Tibial artery (tissue), 4 donors: Measurements from ENCODE around the gene ZNF595.
"Not testable (repeated sequence)": the region's sequence is repeated elsewhere in the genome, so short reads cannot be mapped to it uniquely, and the experiment has no call there.

Experiments used
- DNase-seq, 2 donors: peaks; one replicate each; pipeline ENCODE4 v3.0.0-alpha.2; 2019
- H3K27ac ChIP-seq, 2 donors: fragments of 200-600 bp; sonication (generic) in 1 of 2; 1 replicate in 1 of 2; 2 replicates in 1 of 2; pipeline ENCODE4 v1.5.1; 2018 to 2019; ENCODE audit warnings: mild to moderate bottlenecking in 1 of 2
- H3K27me3 ChIP-seq, 2 donors: fragments of 200-600 bp; sonication (generic) in 1 of 2; one replicate each; pipeline versions ENCODE4 v1.5.1 to v1.6.0; 2016 to 2019
- H3K36me3 ChIP-seq, 3 donors: fragments of 200-600 bp; sonication (generic) in 2 of 3; one replicate each; pipeline ENCODE4 v1.5.1; 2016 to 2019; ENCODE audit warnings: mild to moderate bottlenecking in 2 of 3
- H3K4me1 ChIP-seq, 4 donors: fragments of 200-600 bp; sonication (generic) in 2 of 4; 1 replicate in 3 of 4; 2 replicates in 1 of 4; pipeline ENCODE4 v1.5.1; 2016 to 2019
- H3K4me3 ChIP-seq, 2 donors: fragments of 200-600 bp; sonication (generic) in 1 of 2; 1 replicate in 1 of 2; 2 replicates in 1 of 2; pipeline ENCODE4 v1.5.1; 2018 to 2019; ENCODE audit warnings: mild to moderate bottlenecking in 2 of 2
- H3K9me3 ChIP-seq, 3 donors: fragments of 200-600 bp; sonication (generic) in 1 of 3; one replicate each; pipeline ENCODE4 v1.5.1; 2016 to 2019
- intact Hi-C: fragments of 100-400 bp; cut with DNase I; formaldehyde crosslinking; loops from one replicate; pipeline ENCODE4 v1.15.0; 2023; ENCODE audit warnings: low total_unique reads

Gene ZNF595

DNA sequence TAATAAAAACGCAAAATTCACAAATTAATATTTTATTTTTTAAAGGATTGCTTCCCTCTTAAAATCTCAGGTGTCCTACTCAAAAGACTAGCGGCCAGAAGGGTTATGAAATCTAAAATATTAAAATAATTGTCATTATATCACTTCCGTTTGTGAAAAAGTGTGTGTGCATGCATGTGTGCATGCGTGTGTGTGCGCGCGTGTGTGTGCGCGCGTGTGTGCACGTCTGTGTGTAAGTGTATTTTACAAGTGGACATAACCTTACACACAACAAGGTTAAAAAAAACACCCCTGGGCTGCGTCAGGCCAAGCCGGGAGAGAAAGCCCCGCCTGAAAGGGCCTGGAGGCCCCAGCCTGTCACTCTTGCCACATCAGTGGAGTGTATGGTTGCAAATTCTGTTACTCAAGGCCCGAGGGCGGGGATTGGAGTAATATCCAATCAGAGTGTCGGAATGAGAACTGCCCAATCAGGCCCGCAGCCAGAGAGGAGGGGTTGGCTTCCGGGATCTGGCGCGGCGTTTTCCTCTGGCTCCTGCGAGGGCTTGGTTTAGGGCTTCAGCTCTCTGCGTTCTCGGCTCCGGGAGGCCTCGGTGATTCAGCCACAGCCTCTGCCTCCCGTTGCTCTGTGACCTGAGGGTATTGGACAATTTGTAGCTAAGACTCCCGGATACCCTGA, at the start of gene ZNF595:
TSS of gene ZNF595 (plus strand) at position 518 of the 676 bp plus-strand sequence. CDS start 168 bp downstream, outside the sequence.
- H3K4me3 ChIP-seq = peak within 1 kb of the TSS; percentile 48 to 58
- DNase-seq = peak; percentile 39 to 81
- H3K9me3 ChIP-seq, H3K36me3 ChIP-seq, intact Hi-C loops, H3K4me1 ChIP-seq, H3K27me3 ChIP-seq: not testable (repeated sequence)
- peak within 1 kb of the TSS; percentile 63 to 72 for H3K27ac ChIP-seq

DNA sequence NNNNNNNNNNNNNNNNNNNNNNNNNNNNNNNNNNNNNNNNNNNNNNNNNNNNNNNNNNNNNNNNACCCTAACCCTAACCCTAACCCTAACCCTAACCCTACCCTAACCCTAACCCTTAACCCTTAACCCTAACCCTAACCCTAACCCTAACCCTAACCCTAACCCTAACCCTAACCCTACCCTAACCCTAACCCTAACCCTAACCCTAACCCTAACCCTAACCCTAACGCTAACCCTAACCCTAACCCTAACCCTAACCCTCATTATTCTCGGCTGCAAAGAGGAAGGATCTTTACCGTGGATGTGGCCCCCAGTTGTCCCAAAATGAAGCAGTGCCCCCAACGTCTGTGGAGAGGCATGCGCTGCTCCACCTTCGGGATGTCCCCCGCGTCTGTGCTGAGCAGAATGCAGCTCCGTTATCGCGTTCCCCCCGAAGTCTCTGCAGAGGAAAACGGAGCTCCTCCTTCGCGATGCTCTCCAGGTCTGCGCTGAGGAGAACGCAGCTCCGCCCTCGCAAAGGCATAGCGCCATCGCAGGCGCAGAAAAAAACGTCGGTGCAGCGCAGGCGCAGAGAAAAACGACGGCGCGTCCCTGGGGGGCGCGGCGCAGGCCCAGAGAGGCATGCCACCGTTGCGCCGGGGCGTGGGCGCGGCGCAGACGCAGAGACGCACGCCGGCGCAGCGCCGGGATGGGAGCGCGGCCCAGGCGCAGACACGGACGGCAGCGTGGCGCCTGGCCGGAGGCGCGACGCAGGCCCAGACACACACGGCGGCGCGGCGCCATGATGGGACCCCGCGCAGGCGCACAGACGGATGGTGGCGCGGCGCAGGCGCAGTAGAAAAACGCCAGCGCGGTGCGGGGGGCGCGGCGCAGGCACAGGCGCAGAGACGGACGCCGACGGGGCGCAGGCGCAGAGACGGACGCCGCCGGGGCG, 42.9 kb upstream of the ZNF595 start:
- H3K27me3 ChIP-seq, H3K4me3 ChIP-seq, H3K27ac ChIP-seq, intact Hi-C loops, H3K9me3 ChIP-seq, H3K36me3 ChIP-seq, H3K4me1 ChIP-seq: not testable (repeated sequence)
- DNase-seq = peak in 1 of 2 donors; percentile 69

DNA sequence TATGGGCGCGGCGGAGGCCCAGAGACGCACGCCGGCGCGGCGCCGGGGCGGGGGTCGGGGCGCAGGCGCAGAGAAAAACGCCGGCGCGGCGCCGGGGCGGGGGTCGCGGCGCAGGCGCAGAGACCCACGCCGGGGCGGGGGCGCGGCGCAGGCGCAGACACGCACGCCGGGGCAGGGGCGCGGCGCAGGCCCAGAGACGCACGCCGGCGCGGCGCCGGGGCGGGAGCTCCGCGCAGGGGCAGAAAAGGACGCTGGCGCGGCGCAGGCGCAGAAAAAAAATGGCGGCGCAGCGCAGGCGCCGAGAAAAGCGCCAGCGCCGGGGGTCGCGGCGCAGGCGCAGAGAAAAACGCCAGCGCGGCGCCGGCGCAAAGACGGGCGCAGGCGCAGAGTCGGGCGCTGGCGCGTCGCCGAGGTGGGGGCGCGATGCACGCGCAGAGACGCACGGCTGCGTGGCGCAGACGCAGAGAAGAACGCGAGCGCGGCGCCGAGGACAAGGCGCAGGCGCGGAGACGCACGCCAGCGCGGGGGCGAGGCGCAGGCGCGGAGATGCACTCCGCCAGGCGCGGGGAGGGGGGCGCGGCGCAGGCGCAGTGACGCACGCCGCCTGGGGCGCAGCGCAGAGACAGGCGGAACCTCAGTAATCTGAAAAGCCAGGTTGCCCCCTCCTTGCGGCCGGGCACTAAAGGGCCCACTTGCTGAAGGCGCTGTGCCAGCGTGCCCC, 41.9 kb upstream of the ZNF595 start:
- H3K4me1 ChIP-seq, H3K4me3 ChIP-seq, H3K36me3 ChIP-seq, DNase-seq, intact Hi-C loops, H3K27me3 ChIP-seq, H3K27ac ChIP-seq, H3K9me3 ChIP-seq: not testable (repeated sequence)

DNA sequence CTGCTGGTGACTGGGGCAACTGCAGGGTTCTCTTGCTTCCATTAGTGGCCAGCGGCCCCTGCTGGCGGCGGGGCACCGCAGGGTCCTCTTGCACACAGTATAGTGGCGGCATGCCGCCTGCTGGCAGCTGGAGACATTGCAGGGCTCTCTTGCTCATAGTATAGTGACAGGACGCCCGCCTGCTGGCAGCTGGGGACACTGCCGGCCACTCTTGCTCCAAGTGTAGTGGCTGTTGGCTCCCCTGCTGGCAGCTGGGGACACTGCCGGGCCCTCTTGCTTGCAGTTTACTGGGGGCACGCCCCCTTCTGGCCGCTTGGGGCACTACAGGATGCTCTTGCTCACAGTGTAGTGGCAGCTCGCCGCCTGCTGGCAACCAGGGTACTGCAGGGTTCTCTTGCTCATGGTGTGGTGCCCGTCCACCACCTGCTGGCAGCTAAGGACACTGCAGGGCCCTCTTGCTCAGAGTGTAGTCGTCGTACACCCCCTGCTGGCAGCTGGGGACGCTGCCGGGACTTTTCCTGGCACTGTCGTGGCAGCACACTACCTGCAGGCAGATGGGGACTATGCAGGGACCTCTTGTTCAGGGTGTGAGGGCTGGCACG, 41.2 kb upstream of the ZNF595 start:
- H3K36me3 ChIP-seq, H3K27ac ChIP-seq: not testable (repeated sequence)

DNA sequence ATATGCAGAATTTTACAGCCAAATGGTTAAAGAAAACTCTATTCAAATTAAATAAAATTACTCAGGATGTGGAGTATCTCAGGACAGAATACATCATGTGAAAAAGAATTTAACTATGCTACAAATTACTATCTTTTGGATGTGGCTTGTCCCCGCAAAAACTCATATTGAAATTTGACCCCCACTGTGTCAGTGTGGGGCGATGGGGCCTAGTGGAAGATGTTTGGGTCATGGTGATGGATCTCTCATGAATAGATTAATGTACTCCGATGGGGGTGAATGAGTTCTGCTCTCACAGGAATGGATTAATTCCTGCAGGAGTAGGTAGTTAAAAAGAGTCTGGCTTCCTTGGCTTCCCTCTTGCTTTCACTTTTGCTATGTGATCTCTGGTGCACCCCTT, 35.0 kb upstream of the ZNF595 start:
- DNase-seq, intact Hi-C loops, H3K4me3 ChIP-seq, H3K36me3 ChIP-seq, H3K27ac ChIP-seq, H3K9me3 ChIP-seq, H3K27me3 ChIP-seq, H3K4me1 ChIP-seq: not testable (repeated sequence)

More for the DNA sequence above, 41.2 kb upstream of the ZNF595 start:
- DNase-seq = peak in 1 of 2 donors; percentile 68
- intact Hi-C loops, H3K4me3 ChIP-seq, H3K4me1 ChIP-seq, H3K9me3 ChIP-seq, H3K27me3 ChIP-seq: not testable (repeated sequence)

DNA sequence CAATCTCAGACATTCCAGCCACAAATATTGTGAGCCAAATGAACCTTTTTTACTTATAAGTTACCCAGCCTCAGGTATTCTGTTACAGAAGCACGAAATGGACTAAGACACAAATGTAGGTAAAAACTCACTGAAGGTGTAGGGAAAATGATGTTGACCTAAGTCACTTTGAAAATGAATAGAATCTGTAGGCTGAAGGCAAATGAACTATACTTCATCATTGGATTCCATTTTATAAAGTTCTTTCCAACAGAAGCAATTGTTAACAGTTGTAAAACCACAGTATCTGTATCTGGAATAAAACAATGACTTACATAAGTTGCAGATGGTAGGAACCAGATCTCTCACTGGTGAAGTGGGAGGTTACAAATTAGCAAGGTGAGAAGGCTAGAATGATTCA, 34.5 kb upstream of the ZNF595 start:
- H3K27ac ChIP-seq, H3K4me3 ChIP-seq, DNase-seq, H3K9me3 ChIP-seq, H3K36me3 ChIP-seq, intact Hi-C loops, H3K27me3 ChIP-seq, H3K4me1 ChIP-seq: not testable (repeated sequence)

DNA sequence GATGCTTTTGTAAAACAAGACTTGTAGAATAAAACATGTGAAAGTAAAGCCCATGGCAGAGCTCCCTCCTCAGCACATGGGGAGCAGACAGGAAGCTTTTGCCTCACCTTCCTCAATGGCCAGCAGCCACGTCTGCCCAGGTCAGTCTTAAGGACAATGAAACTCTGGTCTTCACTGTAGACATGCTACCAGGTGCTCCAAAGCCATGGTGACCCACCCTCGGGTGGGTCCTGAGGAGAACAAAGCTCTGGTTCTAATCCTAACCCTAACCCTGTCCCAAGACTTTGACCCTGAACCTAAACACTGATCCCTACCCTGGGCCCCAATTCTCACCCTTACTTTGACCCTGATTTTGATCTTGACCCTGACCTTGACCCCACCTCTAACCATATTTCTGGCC, 30.2 kb upstream of the ZNF595 start:
- H3K36me3 ChIP-seq, H3K4me3 ChIP-seq, H3K27ac ChIP-seq, H3K9me3 ChIP-seq, DNase-seq, H3K27me3 ChIP-seq, intact Hi-C loops, H3K4me1 ChIP-seq: not testable (repeated sequence)

DNA sequence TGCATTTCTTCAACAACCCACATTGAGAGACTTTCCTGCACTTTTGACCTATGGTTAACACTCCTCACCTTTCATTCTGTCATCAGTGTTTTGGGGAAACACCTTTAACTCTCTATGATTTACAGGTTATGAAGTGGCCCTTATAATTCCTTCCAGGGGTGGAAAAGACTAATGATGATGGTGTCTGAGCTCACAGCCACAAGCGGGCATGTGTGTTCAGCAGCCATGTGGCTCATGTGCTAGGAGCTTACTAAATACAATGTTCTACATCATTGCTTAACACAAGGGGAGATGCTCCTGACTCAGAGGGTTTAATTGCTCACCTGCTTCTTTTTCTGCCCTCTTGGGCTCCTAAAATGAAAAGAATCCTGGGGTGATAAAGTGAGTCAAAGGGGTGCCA, 28.8 kb upstream of the ZNF595 start:
- H3K9me3 ChIP-seq, H3K4me3 ChIP-seq, H3K27me3 ChIP-seq, DNase-seq, H3K36me3 ChIP-seq, H3K4me1 ChIP-seq, H3K27ac ChIP-seq, intact Hi-C loops: not testable (repeated sequence)

DNA sequence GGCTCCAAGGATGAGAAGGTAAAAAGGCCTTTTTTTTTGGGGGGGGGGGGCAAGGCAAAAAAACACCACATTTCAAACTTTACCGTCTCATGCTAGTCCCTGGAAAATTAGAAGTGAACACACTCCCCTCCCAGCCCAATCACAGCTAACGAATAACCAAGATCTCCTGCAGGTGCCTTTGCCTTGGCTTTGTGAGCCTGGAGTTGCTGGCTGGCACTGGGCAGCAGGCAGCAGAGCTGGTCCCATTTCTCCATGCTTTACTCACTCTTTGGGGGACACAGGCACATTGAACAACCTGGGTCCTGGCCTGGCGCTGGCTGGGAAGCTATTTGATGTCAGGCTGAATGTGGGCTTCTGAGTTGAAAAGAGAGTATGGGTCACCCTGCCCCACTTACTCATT, 25.6 kb upstream of the ZNF595 start:
- H3K4me3 ChIP-seq, intact Hi-C loops, H3K9me3 ChIP-seq, DNase-seq, H3K36me3 ChIP-seq, H3K4me1 ChIP-seq, H3K27ac ChIP-seq, H3K27me3 ChIP-seq: not testable (repeated sequence)

DNA sequence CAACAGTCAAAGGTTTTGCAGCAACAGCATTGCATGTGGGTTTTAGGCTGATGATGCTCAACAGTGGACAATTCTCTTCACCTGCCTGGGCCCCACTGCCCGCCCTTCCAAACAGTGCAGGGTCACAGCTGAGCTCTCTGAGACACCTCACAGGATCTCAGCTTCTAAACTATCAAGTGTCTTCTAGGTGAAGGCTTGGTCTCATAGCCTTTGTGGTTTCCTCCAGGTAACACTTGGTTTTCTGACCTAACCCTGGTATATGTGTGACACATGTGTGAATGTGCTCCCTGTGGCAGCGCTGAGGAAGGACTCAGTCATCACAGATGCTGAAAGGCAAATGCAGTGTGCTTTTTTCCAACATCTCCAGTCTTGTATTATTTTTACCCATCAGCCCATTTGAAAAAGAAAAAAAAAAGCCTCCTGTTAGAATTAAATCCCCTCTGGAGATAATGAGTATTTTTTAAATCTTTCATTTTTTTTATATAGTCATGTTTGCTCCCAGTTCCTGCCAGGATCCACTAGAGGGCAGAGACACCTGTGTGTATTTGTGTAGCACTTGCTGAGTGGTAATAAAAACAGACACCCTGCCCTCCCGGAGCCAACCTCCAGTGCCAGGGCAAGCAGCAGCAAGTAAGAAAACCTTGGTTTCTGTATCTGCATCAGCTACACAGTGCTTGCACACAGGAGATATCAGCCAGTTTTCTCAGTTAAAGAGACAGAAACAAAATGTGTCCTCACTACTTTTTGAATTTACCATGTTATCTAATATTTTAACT, 24.2 kb upstream of the ZNF595 start:
- H3K9me3 ChIP-seq, H3K27me3 ChIP-seq: not testable (repeated sequence)

DNA sequence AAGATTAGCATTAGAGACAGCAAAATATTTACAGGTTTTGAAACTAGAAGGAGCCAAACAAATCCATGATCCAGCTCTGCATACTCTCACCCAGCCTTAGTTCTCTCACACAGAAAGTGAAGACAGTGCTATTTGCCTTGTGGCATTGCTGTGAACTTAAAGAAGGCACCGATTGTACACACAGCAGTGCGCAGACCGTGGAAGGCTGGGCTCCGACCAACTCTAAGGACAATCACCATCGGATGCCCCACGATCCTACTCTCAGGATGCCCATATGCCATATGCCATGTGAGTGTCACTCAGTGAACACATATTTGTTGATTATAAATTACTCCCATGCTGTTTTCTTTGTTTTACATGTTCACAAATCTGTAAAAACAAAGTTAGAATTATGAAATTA, 19.8 kb upstream of the ZNF595 start:
- H3K27me3 ChIP-seq, H3K4me3 ChIP-seq, DNase-seq, H3K9me3 ChIP-seq, H3K36me3 ChIP-seq, H3K27ac ChIP-seq, H3K4me1 ChIP-seq, intact Hi-C loops: not testable (repeated sequence)

More for the DNA sequence above, 24.2 kb upstream of the ZNF595 start:
- H3K27ac ChIP-seq, DNase-seq, H3K4me1 ChIP-seq, intact Hi-C loops, H3K36me3 ChIP-seq, H3K4me3 ChIP-seq: not testable (repeated sequence)

DNA sequence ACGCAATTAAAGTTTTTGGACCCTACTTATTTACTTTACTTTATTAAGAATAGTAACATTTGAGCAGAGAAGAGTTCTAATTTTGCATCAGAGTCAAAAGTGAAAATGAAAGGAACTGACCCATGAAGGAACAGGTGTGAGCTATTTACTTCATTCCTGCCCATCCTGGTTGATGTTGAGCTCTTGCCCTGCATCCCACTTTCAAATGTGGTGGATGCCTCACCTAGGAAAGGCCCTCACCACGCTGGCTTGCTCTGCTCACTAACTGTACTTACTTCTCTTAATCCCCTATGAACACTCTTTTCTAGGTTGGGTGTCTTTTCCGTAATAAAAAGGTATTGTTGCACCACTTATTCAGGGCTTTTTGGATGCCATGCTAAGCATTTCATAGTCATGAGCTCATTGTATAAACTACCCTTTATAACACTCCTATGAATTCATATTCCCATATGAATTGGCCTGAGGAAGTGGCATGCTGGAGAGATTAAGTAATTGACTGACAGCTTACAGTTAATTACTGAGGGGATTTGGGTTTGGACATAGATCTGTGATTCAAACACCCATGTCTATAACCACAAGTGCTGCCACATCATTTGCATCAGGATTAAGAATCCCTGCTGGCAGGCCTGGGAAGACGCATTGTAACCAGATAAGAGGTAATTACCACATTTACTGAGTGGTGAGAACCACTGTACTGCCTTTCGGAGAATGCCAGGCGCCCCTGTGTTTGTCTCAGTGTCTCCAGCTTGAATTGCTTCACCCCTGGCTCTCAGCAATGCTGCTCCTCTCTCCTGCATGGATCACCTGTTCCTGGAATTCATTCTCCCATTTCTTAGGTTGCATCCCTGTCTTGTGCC, 16.3 kb upstream of the ZNF595 start:
- H3K4me3 ChIP-seq, H3K27me3 ChIP-seq, H3K27ac ChIP-seq, H3K4me1 ChIP-seq, intact Hi-C loops, DNase-seq, H3K9me3 ChIP-seq, H3K36me3 ChIP-seq: not testable (repeated sequence)
